ENCODE data around the gene DCP2.

The DCP2 gene

DNA sequence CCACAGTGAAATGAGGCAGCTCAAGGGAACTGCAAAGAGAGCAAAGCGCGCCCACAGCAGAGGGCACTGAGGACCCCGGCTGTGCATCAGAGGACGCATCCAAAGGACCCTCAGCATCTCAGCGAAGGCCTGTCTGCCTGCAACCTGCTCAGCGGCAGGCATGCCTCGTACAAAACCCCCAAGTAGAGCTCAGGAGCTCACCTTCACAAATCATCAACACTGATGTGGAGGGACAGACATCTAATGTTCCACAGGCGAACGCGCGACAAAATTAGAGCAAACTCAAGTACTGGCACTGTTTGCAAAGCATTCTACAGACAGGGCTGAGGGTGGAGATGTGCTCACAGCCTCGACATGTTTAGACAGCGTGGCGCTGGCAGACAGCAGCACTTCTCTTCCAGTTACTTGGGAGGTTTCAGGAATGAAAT is 81.0 kb downstream of the DCP2 start:
- no peak overlapping the region for H3K4me3 ChIP-seq (replicated peaks; ENCODE audit: low read depth, low read length)
- TF ChIP-seq, protein P1, sequence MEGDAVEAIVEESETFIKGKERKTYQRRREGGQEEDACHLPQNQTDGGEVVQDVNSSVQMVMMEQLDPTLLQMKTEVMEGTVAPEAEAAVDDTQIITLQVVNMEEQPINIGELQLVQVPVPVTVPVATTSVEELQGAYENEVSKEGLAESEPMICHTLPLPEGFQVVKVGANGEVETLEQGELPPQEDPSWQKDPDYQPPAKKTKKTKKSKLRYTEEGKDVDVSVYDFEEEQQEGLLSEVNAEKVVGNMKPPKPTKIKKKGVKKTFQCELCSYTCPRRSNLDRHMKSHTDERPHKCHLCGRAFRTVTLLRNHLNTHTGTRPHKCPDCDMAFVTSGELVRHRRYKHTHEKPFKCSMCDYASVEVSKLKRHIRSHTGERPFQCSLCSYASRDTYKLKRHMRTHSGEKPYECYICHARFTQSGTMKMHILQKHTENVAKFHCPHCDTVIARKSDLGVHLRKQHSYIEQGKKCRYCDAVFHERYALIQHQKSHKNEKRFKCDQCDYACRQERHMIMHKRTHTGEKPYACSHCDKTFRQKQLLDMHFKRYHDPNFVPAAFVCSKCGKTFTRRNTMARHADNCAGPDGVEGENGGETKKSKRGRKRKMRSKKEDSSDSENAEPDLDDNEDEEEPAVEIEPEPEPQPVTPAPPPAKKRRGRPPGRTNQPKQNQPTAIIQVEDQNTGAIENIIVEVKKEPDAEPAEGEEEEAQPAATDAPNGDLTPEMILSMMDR (IDR thresholded peaks at IDR 0.05; ENCODE audit: low read length, missing control alignments): no peak
- DNase-seq (ENCODE audit: low read depth): no peak

DNA sequence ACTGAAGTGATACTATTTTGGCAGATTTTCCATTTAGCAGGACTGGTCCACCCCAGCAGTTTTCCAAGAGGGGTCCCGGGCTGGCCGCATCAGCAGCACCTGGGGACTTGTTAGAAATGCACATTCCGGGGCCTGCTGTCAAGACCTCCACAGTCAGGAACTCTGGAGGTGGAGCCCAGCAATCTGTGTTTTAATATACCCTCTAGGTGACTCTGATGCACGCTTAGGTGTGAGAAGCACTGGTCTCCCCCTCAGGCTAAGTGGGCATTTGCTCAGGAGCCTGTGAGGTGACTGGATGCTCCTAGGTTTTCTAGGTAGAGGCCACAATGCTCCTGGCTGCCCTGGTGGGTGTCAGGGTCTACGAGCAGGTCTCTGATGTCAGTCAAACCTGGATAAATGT is 81.7 kb downstream of the DCP2 start:
- TF ChIP-seq, protein P1 (IDR thresholded peaks at IDR 0.05; ENCODE audit: low read length, missing control alignments): no peak
- no peak for DNase-seq (ENCODE audit: low read depth)
- no peak overlapping the region for H3K4me3 ChIP-seq (replicated peaks; ENCODE audit: low read depth, low read length)

DNA sequence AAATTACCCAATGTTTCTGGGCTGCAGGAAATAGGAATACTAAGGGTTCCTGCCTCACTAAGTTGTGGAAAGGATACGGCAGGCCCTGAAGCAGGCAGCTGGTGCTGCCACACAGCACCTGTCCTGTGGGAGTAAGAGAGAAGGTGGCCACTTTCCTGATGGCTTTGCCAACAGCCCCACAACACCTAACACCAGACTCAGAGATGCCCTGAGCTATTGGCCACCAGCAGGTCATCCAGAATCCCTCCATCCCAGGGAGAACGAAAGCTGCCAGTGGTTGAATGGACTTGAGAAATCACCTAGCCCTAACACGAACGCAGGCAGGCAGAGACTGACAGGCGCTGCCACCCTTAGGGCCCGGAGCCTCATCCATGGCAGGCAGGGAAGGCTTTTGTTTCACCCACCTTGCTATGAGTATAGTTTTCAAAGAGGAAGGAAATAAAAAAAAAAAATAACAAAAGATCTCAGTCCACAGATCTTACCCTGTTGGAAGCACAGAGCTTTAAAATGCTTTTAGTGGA is 82.2 kb downstream of the DCP2 start:
- no peak for DNase-seq (ENCODE audit: low read depth)
- TF ChIP-seq, protein P1 (IDR thresholded peaks at IDR 0.05; ENCODE audit: low read length, missing control alignments): no peak
- H3K4me3 ChIP-seq (replicated peaks; ENCODE audit: low read depth, low read length): no peak overlapping the region

DNA sequence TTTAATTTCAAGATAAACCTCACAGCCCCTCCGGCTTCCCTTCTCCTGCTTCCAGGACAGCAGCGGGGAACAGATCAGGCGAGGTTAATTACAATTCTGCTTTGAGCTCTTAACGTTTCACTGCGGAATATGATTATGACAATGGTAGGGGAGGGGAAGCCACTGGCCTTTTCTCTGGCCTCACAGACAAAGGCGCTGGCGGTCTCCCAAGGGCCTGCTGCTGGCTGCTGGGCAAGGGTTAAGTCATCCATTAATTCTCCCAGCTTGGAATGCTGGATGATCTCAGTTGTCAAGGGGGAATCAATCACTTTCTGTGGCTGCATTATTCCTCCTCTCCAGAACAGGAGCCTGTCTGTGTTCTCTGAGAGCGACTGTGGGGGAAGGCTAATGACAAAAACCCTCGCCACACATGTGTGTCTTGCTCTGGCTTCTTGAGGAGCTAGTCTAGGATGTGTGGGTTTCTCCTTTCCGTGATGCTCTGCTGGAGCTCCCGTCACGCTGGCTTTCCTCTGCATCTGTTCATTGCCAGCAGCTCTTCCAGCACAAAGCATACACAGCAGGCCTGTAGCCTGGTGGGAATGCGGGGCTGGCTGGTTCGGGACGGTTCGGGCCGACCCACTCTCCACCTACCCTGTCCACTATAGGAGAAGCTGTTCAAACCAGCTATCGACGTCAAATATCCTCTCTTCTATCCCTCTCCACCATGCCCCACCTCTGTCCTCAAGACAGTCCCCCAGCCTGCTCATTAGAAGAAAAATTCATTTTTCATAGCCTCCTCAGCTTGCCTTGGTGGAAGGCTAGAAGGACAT is 82.8 kb downstream of the DCP2 start:
- peak; percentile 74 for DNase-seq (ENCODE audit: low read depth)
- no peak overlapping the region for H3K4me3 ChIP-seq (replicated peaks; ENCODE audit: low read depth, low read length)
- TF ChIP-seq, protein P1 (IDR thresholded peaks at IDR 0.05; ENCODE audit: low read length, missing control alignments): no peak

DNA sequence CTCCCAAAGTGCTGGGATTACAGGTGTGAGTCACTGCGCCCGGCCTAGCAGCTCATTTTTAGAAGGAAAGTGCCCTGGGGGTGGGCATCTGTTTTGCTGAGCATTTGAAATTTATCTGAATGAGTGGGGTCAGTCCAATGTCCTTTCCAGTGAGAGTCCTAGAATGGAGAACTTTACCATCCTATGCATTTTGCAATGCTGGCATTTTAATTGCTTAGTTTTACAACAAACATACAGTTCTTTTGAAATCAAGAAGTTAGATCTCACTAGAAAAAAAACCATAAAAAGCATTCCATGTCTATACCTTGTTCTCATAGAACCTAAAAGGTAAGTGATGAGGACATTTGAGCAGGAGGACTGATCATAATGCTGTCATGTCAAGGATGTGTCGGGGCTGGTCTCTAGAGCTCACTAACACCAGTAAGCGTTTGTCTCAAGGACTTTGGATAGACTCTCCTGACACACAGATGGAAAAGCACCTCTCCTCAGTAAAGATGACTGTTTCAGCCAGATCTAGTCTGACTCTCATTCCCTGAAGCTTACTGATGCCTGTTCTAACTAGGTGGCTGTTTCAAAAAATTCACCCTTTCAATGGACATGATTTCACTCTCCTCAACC is 83.9 kb downstream of the DCP2 start:
- no peak overlapping the region for H3K4me3 ChIP-seq (replicated peaks; ENCODE audit: low read depth, low read length)
- TF ChIP-seq, protein P1 (IDR thresholded peaks at IDR 0.05; ENCODE audit: low read length, missing control alignments): no peak
- DNase-seq (ENCODE audit: low read depth): no peak

DNA sequence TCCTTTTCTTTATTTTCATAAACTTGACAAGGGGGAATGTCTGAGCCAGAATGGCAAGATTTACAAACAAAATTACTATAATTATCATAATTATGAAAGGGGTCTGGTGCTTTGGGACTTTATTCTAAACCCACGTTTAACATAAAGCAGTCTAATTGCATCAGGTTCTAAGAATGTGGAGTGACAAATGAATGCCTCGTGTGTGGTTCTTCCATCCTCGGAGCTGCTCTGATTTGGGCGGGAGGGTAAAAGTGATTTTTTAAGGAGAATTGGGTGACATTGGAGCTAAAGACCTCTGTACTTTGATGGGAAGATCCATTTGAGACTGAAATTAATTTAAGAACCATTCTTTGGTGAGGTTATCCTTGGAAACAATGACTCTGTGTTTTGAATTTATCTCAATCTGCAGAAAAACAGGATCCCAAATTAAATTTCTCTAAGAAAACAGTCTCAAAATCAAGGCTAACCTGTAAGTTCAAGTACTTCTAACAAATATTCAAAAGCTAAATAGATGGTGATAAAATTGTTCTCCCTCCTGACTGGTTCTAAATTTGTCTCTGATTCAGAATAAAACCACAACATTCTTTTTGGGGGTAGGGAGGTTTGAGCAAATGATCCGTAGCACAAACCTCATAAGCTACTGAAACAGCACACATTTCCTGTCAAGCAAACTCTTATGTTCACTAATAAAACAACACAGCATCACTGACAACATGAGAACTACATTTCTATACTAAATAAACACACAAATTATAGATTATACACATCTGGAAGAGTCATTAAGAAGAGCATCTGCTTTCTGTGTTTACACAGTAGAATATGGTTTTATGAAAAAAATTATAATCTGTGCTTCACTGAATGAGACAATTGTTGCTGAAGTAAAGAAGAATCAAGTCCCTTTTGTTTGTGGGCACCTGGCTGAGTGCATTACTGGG is 85.5 kb downstream of the DCP2 start:
- TF ChIP-seq, protein P1 (IDR thresholded peaks at IDR 0.05; ENCODE audit: low read length, missing control alignments): no peak
- no peak overlapping the region for H3K4me3 ChIP-seq (replicated peaks; ENCODE audit: low read depth, low read length)
- DNase-seq (ENCODE audit: low read depth): peak; percentile 56
